22Rv1 (cell line): Measurements from ENCODE around the gene ZNF507.

Experiments
- ZFX ChIP-seq: fragments of 450-650 bp; IDR thresholded peaks from 2 replicates; pipeline ENCODE4 v1.6.1; 2017; ENCODE audit warnings: antibody characterized with exemption, borderline replicate concordance
- TF ChIP-seq, protein P1 (sequence below): fragments of 450-650 bp; IDR thresholded peaks from 2 replicates; pipeline ENCODE4 v1.5.1; 2017; ENCODE audit warnings: mild to moderate bottlenecking

DNA sequence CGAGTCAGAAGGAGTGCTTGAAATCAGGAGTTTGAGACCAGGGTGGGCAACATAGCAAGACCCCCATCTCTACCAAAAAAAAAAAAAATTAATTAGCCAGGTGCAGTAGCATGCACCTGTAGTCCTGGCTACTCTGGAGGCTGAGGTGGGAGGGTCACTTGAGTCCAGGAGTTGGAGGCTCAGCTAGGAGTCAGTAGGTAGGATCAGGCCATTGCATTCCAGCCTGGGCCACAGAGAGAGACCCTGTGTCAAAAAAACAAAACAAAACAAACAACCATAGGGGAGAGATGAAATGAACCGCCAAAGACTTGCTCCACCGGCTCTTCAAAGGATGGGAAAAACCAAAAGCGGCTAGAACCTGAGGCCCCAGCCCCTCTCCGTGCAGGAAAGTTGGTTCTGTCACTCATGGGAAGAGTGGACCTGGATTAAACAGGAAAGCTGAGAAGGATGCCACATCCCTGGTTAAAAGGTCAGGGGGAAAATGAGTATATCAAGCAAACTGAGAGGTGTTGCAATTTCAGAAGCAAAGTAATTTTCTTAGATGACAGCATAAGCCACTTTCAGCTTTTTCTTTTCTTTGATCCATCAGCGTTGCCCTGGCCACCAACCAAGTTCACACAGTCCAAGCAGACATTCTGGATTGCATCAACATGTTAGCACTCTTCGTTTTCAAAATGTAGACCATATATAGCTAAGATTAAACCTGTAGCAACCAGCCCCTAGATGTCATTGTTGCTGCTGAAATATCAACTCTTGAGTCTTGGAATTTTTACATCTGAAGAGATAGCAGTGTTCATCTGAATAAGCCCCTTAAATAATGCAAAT is 8.9 kb upstream of the ZNF507 start:
- TF ChIP-seq, protein P1, sequence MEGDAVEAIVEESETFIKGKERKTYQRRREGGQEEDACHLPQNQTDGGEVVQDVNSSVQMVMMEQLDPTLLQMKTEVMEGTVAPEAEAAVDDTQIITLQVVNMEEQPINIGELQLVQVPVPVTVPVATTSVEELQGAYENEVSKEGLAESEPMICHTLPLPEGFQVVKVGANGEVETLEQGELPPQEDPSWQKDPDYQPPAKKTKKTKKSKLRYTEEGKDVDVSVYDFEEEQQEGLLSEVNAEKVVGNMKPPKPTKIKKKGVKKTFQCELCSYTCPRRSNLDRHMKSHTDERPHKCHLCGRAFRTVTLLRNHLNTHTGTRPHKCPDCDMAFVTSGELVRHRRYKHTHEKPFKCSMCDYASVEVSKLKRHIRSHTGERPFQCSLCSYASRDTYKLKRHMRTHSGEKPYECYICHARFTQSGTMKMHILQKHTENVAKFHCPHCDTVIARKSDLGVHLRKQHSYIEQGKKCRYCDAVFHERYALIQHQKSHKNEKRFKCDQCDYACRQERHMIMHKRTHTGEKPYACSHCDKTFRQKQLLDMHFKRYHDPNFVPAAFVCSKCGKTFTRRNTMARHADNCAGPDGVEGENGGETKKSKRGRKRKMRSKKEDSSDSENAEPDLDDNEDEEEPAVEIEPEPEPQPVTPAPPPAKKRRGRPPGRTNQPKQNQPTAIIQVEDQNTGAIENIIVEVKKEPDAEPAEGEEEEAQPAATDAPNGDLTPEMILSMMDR, result no peak
- no peak for TF ChIP-seq ZFX
